GM21529 (cell line): ENCODE data around the gene LGR6.
A peak's percentile ranks its signal among the peaks of the same experiment; 100 is the strongest.

Experiments
- ATAC-seq: cut with Tn5 transposase; IDR thresholded peaks from one replicate; pipeline ENCODE4 v1.9.1; 2021; ENCODE audit not compliant: unreplicated experiment

LGR6 gene

GRCh38 chr1:202217951-202218350, 24.4 kb downstream of the LGR6 start:
- ATAC-seq: no peak

- no peak for ATAC-seq
These were observed 27.1 kb downstream of the LGR6 start for GRCh38 chr1:202220733-202221132.

- no peak for ATAC-seq
These were observed 28.6 kb downstream of the LGR6 start for GRCh38 chr1:202221911-202222909.

- no peak for ATAC-seq
These were observed 29.7 kb downstream of the LGR6 start for GRCh38 chr1:202223121-202223860.

- ATAC-seq: no peak
These were observed 30.9 kb downstream of the LGR6 start for GRCh38 chr1:202224453-202224852.

GRCh38 chr1:202225131-202225530, 31.5 kb downstream of the LGR6 start:
- no peak for ATAC-seq

GRCh38 chr1:202227053-202227672, 33.6 kb downstream of the LGR6 start:
- no peak for ATAC-seq

- ATAC-seq: no peak
These were observed 34.4 kb downstream of the LGR6 start for GRCh38 chr1:202227997-202228401.

- ATAC-seq: no peak
These were observed 35.0 kb downstream of the LGR6 start for GRCh38 chr1:202228484-202229122.

- no peak for ATAC-seq
These were observed 35.8 kb downstream of the LGR6 start for GRCh38 chr1:202229376-202229775.

- no peak for ATAC-seq
These were observed 36.7 kb downstream of the LGR6 start for GRCh38 chr1:202230061-202230938.

- ATAC-seq: no peak
These were observed 37.5 kb downstream of the LGR6 start for GRCh38 chr1:202230939-202231645.

GRCh38 chr1:202233171-202233570, 39.6 kb downstream of the LGR6 start:
- no peak for ATAC-seq

GRCh38 chr1:202233804-202234203, 40.2 kb downstream of the LGR6 start:
- no peak for ATAC-seq

GRCh38 chr1:202234331-202235002, 40.9 kb downstream of the LGR6 start:
- ATAC-seq: no peak

- ATAC-seq: no peak
These were observed 41.5 kb downstream of the LGR6 start for GRCh38 chr1:202235003-202235660.

GRCh38 chr1:202235856-202236837, 42.5 kb downstream of the LGR6 start:
- ATAC-seq: peak; percentile 81
